H4 (cell line): ENCODE results near the gene CTU2. TPM values are rescaled to one million over a fixed set of nuclear protein-coding genes. Genes with fewer than 3 reads are reported as not detected.

Experiments
- DNase-seq: peaks from one replicate; pipeline ENCODE4 v3.0.0-alpha.2; 2015; ENCODE audit warnings: low spot score
- total RNA-seq: library from RNA; depleted of rRNA; stranded (reverse); fragments of >200 nt; shearing (Covaris generic); gene quantifications from 2 replicates; pipeline ENCODE4 v1.2.3, GENCODE V29; 2014

Gene CTU2
- total RNA-seq, 1 experiment from 2014 or later: 12.6 TPM

DNA sequence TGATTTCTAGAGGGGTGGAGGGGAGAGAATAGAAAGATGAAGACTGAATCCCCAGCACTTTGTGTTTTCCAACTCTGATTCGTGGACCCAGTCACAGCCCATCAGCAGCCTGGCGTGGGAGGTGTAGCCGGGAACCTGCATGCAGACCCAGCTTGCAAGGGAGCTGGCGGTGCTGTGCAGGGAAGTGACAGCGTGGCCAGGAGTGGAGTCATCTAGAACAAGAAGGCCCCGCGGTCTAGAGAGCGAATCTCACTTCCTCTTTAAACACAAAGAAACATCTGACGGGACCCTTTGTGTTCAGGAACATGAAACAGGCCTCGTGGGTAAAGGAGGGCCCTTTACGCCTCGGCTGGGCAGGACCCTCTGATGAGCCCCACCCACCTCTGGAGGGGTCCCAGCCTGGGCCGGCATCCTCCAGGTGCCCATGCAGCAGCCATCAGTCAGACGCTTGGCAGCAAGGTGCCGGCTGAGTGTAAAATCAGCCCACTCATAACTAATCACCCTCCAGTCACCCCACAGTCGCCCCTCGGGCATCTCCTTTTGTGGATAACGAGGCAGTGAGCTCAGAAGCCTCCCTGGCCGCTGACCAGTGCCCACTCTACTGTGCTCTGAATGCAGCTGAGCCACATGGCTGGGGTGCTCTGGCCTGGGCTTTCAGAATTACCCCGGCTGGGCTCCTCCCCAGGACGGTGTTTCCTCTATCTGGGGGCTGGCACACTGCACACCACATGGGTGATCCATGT is 24.4 kb upstream of the CTU2 start:
- DNase-seq: no peak

DNA sequence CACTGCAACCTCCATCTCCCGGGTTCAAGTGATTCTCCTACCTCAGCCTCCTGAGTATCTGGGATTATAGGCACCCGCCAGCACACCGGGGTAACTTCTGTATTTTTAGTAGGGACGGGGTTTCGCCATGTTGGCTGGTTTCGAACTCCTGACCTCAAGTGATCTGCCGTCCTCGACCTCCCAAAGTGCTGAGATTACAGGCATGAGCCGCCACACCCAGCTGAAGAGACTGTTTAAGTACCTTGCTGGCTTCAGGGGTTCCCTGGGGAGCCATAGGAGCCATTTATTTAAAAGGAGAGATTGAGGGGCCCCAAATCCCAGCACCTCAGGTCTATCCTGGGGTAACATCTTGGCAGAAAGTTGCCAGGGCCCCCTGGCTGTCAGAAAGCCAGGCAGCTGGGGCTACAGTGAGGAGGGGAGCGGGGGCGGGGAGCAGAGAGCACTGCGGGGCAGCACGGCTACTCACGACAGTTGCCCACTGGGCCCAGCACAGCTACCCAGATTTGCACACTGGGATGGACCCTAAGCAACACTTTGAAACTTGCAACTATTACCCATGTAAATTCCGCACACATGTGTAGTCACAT is 21.6 kb upstream of the CTU2 start:
- DNase-seq: no peak

DNA sequence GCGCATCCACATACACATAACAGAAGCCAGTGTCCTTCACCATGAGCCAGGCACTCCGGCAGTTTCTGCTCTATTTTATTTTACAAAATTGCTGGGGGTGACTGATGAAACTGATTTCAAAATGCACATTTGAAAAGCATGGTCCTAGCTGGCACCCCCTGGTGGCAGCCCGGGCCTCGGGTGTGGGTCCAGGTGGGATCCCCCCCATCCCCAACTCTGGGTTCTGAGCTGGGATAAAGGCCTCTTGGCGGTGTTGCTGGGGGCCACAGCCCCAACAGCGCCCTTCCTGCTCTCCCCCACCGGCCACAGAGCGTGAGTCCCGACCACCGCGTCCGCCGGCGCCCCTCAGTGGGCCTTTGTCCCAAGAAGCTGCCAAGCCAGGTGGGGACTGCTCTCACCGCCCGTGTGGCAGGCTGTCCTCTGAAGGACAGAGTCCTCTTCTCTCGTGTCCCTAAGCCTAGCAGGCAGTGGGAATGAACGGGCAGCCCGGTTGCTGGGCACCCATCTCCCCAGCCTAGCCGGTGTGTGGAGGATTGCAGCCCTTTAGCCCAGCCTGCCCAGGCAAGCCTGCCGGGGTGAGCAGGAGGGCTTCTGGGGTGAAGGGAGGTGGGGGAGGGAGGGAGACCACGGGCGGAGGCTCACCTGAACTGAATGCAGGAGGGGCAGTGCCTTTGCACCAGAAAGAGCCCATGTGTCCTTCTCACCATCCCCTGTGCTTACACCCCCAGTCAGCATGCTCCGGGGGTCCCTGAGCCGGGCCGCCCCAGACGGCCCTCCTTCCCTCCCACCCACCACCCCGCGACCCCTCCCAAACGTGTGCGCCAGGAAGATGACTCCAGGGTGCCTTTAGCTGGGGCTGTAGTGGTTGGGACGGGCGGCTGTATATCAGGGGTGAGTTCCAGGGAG is 20.9 kb upstream of the CTU2 start:
- no peak for DNase-seq

DNA sequence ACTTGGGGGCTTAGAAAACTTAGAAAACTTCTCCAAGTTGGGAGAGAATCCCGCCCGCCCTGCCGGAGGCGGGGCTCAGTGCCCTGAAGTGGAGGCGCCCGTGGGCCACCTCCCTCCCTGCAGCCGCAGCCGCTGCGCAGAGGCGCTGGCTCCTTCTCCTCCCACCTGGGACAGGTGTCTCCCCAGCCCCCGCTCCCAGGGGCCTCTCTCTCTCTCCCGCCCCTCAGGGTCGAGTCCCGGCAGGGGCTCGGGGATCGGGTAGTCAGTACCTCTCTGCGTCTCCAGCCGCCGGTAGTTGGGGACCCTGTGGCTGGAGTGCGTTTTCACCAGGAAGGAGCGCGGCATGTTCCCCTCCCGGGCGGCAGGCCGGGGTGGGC is 20.3 kb upstream of the CTU2 start:
- DNase-seq: no peak

DNA sequence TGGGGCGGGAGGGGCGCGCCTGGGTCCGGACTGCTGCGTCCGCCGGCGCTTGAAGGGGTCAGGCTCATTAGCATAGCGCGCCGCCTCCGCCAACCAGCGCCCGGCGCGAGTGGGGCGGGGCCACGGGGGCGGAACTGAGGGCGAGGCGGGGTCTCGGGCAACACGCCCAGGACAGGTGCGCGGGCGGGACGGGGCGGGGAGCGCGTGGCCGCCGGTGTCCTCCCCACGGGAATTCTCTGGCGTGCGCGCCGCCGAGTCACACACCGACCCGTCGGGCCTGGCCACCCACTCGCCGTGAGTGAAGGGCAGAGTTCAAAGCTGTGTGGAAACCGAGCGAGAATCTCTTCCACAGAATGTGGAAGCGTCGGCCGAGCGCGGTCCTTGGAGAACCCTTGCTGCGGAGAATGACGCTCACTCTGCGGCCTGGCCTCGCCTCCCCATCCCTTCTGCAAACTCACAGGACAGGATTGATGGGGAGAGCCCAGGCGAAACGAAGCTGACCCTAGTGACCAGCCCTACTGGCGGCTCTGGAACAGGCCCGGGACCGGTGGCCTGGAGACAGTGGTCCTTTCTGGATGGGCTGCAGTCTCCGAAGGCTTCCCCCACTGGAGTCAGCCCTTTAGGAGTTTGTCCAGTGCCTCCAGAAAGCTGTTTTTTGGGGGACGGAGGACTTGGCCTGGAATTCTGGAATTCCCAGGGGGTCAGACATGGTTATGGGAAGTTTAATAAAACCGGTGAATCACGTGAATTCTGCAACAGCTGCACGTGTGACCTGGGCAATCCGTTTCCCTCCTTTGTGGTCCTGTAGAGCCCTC is 19.7 kb upstream of the CTU2 start, which contains the start of gene SNAI3:
Gene SNAI3 (minus strand): TSS at position 69 of the 815 bp plus-strand sequence. CDS start 101 bp downstream, outside the sequence.
- peak; percentile 47 for DNase-seq

DNA sequence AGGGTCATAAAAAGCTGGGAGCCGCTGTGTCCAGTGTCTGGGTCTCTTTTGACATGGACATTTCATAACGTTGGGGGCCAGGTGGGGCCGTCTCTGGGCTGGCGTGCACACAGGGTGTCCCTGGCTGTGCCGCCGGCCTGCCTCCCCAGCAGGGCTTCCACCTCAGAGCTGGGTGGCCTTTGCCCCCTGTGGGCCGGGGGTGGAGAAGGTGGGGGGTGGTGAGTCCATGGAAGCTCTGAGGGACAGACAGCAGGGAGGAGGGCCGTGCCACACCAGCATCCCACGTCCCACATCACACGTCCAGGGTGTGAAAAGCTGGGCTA is 19.1 kb upstream of the CTU2 start:
- DNase-seq: no peak

DNA sequence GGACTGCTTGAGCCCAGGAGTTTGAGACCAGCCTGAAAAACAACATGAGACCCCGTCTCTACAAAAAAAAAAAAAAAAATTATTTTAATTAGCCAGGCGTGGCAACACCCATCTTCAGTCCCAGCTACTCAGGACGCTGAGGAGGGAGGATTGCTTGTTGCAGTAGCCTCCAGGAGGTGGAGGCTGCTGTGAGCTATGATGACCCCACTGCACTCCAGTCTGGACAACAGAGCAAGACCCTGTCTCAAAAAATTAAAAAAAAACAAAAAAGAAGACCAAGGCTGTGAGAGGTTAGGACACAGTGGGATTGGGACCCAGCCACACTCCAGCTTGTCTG is 18.7 kb upstream of the CTU2 start:
- DNase-seq: no peak

DNA sequence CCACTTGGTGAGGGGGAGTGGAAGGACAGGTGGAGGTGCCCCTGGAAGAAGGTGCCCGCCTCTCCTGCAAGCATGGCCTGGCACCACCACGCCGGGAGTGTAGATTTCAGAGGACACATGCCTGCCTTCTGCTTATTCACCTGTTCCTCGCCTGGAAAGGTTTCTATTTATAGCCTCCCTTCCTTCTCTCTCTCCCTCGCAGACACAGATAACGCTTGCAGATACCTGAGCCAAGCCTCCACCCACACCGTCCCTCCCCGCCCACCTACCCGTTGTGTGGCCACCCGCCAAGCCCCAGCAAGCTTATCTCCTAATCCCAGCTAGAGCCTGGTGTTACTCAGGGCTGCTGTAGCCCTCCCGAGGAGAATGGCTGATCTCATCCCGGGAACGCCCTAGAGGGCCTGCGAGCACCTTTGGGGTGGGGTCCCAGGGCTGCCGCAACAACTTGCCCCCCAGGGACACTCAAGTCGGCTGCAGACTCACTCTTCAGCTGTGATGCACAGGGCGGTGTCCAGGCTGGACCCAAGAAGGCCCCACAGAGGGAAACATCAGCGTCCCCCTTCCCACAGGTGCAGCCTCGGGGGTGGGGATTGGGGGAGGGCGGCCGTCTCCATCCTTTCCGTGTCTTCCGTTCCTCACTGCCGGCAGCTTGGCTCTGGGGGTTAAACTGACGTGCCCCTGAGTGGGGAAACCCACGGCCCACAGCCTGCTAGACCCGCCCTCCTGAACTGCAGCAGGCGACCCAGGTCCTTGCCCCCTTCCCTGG is 18.1 kb upstream of the CTU2 start:
- no peak for DNase-seq

DNA sequence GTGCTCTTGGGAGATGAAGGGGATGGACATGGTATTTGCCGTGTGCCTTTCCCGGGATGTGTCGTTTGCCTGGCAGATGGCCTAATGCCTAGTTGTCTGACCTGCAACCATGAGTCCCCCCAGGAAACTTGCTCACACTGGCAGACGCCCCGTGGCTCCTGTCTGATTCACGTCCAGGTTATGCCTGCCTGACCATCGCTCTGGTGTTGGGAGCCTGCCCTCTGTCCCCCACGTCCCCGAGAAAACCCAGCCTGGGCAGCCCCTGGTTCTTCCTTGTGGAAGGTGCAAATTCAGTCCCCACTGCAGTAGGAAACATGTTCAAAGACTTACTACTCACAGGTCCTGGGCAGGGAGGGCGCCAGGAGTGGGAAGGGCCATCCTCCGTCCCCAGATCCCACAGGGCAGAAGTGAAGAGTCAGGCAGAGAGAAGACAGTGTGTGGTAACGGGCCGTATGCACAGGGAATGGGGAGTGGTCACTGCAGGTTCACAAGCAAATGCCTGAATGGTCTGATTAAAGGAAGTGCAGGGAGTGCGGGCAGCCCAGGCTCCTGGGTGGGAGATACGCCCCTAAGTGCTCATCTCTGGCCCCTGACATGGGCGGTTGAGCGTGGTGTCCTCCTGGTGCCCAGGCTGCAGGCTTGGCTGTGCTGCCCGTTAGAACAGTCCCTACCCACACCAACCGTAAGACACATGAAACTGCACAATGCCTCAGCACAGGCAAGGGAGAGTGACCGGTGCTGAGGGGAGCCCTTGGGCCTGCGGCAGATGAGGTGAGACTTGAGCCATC is 15.8 kb upstream of the CTU2 start:
- no peak for DNase-seq

DNA sequence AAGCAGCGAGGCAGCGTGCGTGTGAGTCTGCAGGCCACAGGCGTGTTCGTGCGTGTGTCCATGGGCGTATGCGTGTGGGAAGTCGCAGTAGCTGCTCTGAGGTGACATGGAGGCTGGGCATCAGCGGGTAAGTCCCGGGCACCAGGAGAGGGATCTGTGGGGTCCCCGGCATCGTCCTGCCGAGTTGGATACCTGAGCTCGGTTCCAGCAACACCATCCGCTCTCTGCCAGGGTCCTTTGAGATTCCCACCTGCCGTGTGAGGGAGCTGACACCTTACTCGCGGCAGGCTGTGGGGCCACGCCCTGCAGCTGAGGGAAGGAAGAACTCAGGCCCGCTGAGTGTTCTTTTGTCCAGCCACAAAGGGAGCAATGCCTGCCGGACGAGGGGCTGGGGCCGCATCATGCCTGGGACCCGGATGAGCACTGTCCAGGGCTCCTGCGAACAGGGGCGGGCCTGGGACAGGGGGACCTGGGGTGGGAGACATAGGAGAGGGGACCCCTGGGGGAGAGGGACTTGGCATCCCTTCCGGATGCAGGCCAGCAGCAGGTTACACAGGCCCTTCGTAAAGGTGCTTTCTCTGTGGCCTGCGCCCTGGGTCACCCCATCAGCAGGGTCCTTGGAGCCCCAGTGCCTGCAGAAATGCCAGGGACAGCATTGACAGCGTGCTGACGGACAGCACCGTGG is 15.0 kb upstream of the CTU2 start:
- DNase-seq: no peak

DNA sequence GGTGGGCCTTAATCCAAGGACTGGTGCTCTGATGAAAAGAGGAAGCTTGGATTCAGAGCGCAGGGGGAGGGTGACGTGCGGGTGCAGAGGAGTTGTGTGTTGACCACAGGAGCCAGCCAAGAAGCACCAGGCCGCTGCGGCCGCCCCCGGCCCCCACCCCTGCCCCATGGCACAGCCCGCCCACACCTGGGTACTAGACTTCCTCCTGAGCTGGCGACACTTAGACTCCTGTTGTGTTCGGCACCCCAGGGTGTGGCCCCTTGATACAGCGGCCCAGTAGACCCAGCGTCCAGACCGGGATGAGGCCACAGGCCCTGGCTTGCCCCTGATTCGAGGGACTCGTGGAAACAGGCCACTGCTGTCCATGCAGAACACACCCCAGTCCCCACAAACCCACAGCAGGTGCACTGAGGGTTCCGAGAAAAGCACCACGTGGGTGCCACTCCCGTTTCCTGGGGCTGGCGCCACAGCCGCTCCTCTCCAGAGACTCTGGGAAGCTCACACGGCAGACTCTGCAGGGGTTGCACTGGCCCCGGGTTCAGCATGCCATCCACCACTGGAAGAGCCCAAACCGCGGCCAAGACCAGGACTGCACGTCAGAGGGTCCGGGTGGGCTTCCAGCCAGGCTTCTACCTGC is 14.3 kb upstream of the CTU2 start:
- DNase-seq: no peak

DNA sequence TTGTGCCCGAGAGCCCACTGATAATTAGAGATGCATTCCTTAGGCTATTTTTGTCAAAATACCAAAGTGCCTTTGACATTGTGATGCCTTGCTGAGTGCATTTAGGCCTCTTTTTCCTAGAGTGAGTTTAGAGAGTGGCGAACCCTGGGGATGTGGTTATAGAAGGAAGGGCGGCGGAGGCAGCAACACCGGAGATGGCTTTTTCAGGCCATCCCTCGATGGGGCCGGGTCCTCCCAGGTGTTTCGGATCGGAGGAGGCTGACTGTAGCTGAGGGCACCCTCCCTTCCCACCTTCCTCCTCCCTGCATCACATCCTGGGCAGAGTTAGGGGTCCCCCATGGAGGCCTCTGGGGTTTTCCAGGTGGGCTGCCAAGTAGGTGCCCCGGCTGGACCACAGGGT is 13.4 kb upstream of the CTU2 start:
- no peak for DNase-seq

DNA sequence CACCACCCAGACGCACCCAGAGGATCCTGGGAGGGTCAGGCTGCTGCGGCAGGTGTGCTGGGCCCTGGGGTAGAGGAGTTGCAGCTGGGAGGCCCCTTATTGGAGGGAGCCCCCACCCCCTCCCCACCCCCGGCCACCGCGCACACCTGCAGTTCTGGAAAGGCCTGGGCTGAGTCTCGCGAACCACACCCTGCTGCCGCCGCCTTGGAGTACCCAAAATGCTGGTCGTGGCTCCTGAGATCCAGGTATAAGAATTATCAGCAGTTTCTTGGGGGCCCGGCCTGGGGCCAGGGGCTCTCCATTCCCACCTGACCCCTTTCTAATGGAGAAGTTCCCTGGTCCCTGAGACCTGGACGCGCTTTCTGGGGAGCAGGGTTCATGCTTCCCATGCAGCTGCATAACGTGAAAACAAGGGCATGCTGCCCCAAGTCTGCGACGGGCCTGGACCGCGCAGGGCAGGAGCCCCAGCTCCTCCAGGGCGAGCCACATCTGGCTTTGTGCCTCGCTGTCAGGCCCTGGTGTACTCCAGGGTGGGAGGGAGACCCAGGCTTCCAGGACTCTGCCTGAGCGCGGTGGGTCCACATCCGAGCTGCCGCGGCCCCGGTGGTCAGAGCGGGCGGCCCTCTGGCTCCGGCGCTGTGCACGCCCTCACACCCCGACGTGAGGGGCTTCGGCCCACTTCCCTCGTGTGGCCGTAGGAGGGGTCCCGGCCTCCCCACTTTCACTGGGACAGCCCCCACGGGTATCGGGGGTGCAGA is 12.7 kb upstream of the CTU2 start:
- DNase-seq: no peak

DNA sequence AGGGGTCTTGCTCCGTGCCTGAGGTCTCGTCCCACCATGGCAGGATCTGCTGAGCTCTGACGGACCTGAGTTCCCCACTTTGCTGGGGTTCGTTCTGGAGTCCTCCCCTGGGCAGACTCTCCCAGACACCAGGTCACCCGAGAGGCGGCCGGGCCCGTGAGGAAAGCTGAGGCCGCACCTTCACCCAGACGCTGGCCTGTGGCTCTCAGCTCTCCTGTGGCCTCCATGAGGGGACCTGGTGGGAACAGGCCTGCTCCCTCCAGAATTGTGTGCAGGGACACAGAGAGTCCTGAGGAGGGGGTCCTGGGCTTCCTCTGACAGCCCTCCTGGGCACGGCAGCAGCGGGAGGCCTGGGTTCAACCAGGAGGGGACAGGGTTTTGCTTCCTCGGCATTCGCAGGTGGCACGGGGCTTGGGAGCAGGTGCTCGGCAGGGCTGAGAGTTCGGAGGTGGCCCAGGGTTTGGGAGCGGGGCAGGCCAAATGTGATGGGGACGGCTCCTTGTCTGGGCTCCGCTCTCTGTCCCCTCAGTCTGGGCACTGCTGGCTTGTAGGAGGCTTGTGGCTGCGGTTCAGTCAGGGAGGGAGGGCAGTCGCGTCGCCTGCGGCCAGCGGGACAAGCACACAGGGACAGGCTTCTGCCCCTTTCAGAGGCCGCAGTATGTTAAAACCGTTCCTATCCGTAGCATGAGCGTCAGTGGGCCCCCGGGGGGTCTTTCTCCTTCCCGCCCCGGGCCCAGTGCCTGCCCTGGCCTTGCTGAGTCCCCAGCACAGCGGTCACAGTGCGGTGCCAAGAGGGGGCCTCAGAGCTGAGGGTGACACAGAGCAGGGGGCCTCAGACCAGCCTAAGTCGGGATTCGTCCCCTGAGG is 11.8 kb upstream of the CTU2 start:
- no peak for DNase-seq

DNA sequence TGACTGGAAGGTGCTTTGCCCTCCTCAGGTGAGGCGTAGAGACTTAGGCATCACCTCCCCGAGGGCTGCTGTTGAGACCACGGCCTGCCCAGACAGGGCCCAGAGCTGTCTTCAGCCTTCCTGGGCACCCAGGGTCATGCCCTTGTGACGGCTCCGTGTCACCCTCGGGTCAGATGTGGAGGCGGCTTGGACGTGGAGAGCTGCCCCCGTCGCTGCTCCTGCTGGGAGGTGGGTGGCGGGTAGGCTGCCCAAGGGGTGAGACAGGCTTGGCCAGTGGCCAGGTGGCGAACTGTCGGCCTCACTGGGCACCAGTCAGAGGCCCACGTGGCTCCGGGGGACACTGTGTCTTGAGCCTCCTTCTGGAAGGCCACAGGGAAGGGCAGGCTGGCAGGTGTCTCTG is 11.1 kb upstream of the CTU2 start:
- no peak for DNase-seq

DNA sequence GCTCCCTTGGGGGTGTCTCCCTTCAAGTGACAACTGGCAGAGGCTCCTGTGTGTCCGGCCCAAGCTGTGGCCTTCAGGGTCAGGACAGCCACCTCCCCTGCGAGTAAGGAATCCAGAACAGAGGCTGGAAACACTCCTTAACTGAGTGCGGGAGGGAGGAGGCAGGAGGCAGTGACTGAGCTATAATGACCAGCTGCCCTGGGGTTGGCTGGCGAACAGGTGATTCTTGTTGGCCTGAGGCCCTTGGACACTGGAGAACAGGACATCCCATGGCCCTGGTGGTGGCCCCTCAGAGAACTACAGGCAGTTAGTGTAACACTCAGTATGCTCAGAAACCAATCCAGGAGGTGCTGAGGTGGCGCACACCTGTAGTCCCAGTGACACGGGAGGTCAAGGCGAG is 10.6 kb upstream of the CTU2 start:
- no peak for DNase-seq

DNA sequence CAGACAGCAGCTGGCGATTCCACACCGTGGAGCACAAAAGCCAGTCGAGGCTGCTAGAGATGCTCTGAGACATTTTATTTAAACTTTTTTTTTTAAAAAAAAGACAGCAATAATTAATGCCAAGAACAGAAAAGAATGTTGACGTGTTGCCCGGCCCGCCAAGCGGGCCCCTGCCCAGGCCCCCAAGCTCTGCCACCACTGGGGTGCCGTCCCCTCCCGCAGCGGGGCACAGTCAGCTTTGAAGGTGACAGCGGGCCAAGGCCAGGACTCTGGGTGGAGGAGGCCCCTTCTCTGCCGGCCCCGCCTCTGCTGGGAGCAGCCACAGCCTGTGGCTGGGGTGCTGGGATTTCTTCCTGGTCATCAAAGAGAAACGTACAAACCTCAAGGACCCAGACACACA is 9.9 kb upstream of the CTU2 start:
- no peak for DNase-seq
